ENCODE measurements around the gene RAB28.

DNA sequence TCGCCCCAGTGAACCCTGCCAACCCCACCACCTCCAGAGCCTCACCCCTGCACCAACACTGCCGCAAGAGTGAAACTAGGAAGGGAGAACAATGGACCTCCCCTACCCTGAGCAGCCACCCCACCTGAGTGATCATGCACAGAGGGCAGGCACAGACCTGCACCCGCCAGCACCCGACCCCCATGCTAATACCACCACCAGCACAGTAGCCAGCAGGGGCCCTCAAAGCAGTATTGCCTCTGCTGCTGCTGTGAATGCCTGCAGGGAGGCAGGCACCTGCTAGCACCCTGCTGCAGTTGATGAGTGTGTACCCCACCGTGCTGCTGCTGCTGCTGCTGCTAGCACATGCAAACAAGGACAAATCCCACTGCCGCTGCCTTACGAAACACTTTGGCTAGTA lies 100.1 kb downstream of the RAB28 start:
- no peak for TF ChIP-seq MYC (IDR thresholded peaks at IDR 0.05; ENCODE audit: low read depth, low read length)
- TF ChIP-seq, protein P1, sequence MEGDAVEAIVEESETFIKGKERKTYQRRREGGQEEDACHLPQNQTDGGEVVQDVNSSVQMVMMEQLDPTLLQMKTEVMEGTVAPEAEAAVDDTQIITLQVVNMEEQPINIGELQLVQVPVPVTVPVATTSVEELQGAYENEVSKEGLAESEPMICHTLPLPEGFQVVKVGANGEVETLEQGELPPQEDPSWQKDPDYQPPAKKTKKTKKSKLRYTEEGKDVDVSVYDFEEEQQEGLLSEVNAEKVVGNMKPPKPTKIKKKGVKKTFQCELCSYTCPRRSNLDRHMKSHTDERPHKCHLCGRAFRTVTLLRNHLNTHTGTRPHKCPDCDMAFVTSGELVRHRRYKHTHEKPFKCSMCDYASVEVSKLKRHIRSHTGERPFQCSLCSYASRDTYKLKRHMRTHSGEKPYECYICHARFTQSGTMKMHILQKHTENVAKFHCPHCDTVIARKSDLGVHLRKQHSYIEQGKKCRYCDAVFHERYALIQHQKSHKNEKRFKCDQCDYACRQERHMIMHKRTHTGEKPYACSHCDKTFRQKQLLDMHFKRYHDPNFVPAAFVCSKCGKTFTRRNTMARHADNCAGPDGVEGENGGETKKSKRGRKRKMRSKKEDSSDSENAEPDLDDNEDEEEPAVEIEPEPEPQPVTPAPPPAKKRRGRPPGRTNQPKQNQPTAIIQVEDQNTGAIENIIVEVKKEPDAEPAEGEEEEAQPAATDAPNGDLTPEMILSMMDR (IDR thresholded peaks at IDR 0.05; ENCODE audit: low read depth, low read length): no peak
